Raji (cell line): ENCODE measurements around the gene ANO2.

ENCODE experiments used
- POLR2A ChIP-seq: IDR thresholded peaks from 2 replicates; pipeline ENCODE4 v1.6.1; 2011; ENCODE audit warnings: low read depth, low read length, control low read depth; ENCODE audit not compliant: insufficient read depth

Gene ANO2

DNA sequence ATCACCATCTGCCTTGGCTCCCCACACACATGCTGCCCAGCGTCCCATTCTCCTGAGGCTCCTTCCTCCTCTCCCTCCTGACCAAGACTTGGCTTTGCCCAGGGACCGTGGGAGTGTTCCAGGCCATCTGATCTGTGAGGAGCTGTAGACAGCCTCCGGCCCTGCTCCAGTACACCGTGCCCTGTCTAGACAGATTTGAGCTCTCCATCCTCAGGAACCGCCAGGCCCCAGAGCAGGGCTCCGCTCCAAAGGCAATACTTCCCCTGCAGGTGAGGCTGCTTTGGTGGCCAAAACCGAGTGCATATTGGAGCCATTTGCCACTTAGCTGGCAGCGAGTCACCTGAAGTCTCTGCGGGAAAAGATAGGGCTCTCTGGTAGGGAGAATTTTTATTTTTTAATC lies 147.4 kb downstream of the ANO2 start:
- TF ChIP-seq POLR2A: no peak

DNA sequence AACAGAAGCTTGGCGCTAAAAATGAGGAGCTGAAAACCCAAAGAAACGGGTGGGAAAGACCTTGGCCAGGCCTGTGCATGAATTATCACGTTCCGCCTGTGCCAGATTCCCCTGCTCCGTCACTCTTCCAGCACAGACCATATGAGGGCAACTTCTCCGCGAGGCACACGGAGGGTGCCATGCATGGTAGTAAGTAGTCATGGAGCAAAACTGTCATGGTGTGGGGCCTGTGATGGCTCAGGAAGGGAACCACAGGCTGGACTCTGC lies 148.2 kb downstream of the ANO2 start:
- TF ChIP-seq POLR2A: no peak

DNA sequence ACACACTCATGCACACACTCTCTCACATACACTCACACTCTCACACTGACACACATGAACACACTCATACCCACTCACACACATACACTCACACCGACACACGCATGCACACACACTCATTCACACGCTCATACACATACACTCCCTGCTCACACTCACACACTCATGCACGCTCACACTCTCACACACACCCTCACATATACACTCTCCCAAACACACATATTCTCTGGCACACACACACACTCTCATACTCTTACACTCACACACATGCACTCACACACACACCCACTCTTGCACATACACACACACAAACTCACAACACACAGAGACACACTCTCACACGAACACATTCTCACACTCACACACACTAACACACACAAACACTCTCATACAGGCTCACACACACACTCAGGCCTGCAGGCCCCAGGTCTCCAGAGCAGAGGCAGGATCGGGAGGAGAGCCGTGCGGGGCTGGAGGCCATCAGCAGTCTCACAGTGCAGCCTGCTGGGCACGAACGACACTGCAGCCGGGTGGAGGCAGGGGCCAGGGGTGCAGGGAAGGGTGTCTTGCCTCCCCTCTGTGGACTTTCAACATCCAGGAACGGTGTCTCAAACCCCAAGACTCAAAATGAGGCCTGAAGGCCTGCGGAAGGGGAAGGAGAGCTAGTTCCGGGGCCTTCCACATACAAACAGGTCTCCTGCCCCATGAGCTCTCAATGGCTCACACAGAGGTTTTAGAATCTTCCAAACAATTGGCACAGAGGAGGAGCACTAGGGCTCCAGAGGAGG lies 148.7 kb downstream of the ANO2 start:
- TF ChIP-seq POLR2A: no peak

DNA sequence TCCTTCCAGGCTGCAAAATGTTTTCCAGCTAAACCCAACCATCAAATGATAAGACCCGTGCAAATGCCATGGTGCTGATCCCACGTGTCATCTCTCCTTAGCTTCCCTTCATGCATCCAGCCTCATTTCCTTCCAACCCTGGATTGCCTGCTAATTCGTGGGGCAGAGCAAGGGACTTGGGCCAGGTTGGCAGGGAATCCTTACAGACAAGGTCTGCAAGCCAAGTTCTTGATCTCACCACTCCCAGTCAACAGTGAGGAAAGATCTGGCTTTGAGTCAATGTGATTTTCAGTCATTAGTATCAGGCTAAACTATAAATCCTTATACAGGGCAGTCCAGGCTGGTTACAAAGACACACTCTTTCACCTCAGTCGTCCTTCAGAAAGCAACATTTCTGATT lies 150.9 kb downstream of the ANO2 start:
- no peak for TF ChIP-seq POLR2A

DNA sequence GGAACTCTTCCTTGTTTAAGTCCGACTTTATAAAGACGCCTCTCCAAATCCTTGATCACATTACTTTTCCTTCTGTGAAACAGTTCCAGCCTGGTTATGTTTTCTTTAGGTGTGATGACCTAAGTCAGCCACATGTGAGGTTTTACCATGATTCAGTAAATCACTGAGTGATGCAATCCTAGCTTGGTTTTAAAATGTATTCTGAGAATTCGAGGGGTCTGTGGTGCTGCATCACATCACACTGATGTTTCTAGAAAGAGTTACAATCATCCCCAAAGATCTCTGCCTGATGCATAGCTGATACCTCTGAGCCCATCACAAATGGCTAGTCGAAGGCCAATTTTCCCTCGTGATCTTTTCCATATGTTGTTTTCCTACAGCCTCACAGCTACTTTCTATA lies 152.7 kb downstream of the ANO2 start:
- TF ChIP-seq POLR2A: no peak

DNA sequence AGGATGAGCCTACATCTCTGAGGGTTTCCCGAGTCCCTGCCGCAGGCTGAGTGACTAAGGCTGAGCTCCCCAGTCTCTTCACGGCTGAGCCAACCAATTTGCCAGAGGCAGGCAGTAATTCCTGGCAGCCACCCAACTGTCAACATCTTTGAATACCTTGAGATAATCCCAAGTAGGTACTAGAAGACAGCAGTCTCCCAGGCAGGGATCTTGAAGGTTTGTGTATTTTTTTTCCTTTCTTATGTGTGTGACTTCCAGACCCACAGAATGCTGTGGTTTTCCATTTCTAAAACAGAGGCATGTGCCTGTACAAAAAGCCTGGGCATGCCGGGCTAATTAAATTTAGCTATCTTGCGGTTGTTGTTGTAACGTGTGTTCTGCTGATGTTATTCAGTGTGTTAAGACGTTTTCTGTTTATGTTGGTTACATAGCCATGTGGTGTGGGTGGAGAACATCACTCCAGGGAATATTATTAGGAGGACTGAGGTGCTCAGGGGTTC lies 155.5 kb downstream of the ANO2 start:
- no peak for TF ChIP-seq POLR2A

DNA sequence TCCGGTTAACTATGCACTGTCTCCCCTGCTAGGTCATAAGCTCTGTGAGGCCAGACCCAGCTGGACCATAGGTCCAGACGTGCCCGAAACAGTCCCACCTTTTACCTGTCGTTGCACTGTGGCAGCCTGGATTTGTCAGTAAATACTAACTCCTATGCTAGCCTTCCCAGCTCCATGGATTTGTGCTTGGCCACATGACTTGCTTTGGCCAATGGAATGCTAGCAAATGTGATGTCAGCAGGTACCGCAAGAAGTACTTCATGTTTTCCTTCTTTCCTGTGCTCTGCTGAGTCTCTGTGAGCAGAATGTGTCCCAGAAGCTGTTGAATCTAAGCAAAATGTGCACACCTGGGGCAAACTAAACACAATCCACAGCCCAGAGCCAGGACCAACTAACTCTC lies 157.2 kb downstream of the ANO2 start:
- TF ChIP-seq POLR2A: no peak

DNA sequence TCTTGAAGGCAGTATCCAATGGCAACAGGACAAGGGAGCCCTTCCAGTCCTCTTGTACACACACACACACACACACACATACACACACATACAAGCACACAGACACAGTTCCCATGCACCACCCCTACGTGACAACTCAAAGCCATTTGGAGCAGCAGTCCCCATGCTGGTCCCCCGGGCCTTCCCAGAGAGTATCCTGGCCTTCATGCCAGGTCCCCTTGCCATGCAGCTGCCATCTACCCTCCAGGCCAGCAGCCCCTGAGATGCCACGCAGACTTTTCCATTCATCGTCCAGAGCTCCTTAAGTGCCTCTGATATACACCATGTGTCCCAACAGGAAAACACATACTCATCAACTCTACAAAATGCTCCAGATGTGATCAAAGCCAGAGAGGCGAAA lies 159.5 kb downstream of the ANO2 start:
- no peak for TF ChIP-seq POLR2A

DNA sequence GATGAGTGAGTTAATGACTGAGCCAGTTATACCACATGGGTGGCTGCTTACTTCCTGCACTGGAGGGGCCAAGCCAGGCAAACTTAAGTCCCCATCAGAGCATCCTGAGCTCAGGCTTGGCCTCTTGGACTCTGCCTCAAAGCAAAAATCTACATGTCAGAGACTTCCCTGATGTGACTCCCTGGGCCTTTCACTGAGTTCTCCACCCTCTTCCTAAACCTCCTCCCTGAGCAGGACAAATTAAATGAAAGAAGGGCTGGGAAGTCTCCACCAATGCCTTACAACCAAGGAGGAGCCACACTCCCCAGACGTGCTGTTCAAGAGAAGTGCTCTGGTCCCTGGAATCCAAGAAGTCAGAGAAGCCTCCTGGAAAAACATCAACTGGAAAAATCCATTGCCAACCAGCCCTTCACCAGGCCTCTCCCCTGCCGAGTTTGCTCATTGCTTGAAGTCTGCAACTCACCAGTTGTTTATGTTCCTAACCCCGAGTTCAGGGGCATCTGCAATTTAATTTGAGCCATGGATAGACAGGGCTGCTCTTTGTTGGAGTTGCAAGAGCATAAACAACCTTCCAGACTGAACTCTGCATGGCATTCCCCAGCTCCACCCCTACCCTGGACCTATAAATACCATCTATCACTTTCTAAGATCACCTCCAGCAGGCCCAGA lies 160.5 kb downstream of the ANO2 start:
- TF ChIP-seq POLR2A: no peak

DNA sequence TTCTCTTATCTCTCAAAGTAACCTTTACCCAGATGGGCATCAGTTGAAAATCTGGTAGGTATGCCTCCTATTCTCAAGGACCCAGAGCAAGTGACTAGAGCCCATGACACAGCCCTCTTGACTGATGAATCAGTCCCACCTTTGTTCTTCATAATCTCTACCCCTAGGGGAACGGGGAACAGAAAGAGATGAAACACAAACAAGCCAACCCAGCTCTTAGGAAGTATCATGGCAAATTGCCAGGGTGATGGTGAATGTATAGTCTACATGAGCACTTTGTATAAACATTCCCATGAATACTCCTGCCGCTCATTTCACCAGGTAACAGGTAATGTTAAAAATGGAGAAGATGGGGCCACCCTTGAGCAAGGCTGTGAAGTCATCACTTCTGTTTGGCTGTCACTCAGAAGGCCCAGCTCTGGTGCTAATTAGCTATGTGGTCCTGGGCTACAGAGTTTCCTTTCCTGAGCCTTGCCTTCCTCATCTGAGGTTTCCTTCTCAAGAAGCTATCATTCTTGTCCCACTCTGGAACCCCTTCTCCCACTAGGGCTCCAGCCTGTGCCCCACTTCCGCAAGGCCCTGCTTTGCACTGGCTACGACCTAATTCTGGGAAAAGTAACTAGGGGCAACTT lies 161.7 kb downstream of the ANO2 start:
- TF ChIP-seq POLR2A: no peak

DNA sequence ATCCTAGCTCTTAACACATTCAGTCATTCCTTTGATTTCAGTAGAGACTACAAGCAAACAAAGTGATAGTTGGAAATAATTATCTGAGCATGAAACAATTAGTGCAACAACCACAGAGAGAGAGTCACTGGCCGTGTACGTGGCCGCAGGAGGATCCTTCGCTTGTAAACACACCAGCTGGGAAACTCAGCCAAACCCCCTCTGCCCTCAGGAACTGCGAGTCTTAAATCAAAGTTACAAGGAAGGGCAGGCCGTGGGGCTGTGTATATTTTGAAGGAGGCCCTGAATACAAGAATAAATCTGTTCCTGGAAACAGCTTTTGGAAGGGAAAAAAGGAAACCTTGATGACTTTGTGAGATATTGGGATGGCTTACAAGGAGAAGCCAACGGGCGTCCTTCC lies 164.5 kb downstream of the ANO2 start:
- no peak for TF ChIP-seq POLR2A

DNA sequence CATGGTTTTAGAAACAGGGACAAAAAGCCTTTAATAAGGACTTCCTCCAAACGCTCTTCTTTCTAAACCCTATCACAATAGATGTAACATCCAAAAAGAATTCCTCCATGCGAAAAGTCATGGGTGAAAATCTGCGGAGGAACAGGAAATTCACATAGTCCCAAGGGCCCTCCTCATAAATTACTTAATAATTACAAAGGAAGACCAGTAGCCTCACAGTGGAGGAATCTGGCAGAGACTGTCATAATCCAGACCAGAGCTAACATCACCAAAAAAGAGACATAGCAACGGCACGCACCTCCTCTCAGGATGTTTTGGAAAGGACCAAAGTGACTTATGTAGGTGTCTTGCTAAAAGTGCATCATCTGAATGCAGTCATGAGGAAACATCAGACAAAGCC lies 165.7 kb downstream of the ANO2 start:
- no peak for TF ChIP-seq POLR2A

DNA sequence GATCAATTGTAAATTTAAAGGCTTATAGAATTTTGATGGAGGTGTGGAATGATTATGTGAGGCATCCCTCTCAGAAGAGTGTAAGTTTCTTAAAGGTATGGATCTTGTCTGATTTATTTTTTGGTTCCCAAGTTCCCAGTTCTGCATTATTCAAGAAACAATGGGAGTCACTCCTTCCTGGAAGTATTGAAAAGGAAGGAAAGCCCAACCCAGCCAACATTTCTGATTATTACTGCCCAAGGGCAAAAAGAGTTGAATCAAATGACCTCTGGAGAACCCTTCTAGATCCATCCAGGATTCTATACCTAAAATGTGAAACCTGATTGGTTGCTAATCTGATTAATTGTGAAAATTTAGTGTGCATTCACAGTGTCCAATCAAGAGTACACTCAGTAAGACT lies 166.2 kb downstream of the ANO2 start:
- TF ChIP-seq POLR2A: no peak

DNA sequence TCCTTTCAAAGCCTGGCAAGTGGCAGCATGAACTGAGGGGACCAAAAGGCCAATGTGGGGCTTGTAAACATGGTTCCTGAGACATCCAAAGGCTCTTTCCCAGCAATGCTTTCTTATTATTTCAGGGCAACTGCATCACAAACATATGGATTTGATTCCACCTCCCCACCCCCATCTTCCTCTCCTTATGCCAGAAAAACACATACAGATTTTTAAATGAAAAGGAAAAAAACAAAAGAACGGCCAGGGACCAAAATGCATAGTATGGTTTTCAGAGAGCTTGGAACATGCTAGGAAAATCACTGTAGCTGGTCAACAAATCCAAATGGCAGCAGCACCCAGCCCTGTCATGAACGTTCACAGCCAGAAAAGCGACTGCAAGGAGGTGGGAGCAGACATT lies 167.6 kb downstream of the ANO2 start:
- TF ChIP-seq POLR2A: no peak

DNA sequence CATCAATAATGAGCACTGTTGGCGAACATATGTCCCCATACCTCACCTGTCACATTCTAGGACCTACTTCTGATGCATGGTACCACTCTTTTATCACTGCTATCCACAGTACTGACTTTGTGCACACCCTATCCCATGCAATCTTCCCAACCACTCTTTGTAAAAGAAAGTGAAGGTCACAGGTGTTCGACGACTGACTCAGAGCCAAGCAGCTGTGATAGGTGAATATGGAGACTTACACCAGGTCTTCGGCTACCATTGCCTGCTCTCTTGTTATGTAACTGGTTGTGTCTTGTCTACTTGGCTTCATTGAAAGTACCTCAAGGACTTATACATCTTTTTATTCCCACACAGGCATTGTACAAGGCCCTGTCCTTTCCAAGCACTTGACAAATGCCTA lies 169.0 kb downstream of the ANO2 start:
- no peak for TF ChIP-seq POLR2A

DNA sequence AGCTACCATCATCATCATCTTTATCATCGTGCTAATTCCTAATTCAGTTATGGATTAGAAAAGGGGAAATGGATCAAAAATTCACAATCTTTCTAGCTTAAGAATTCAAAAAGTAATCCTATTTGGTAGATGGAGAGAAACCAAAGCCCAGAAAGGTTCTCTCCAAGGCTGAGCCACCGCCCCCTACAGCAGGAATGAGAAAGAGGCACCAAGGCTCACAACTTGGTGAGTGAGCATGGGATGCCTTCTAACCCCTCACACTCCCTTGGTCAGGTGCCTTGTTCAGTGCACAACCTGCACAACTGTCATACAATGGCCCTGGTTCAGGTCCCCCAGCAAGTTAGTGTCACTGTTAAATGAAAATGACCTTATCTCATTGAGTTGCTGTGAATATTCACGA lies 171.5 kb downstream of the ANO2 start:
- no peak for TF ChIP-seq POLR2A
